Astrocyte of the spinal cord (primary cell): Measurements from ENCODE around the gene PLXNA1.

Source experiments
- DNase-seq: peaks from one replicate; pipeline ENCODE4 v3.0.0; 2011; ENCODE audit warnings: low read depth, low spot score
- H3K4me3 ChIP-seq: 2 replicates; pipeline ENCODE4 v1.5.1; 2011; ENCODE audit warnings: low read depth, mild to moderate bottlenecking, low read length, moderate library complexity
- CTCF ChIP-seq: IDR thresholded peaks from 2 replicates; pipeline ENCODE4 v1.5.1; 2012; ENCODE audit warnings: low read depth, mild to moderate bottlenecking, low read length, inconsistent platforms
- in situ Hi-C: cut with HindIII; loops from 2 replicates; pipeline ENCODE4 v1.10.0; 2017; ENCODE audit warnings: low sequenced_read_pairs

Gene PLXNA1

GRCh38 chr3:127003175-127003555, 20.2 kb downstream of the PLXNA1 start:
- TF ChIP-seq CTCF: no peak

DNA sequence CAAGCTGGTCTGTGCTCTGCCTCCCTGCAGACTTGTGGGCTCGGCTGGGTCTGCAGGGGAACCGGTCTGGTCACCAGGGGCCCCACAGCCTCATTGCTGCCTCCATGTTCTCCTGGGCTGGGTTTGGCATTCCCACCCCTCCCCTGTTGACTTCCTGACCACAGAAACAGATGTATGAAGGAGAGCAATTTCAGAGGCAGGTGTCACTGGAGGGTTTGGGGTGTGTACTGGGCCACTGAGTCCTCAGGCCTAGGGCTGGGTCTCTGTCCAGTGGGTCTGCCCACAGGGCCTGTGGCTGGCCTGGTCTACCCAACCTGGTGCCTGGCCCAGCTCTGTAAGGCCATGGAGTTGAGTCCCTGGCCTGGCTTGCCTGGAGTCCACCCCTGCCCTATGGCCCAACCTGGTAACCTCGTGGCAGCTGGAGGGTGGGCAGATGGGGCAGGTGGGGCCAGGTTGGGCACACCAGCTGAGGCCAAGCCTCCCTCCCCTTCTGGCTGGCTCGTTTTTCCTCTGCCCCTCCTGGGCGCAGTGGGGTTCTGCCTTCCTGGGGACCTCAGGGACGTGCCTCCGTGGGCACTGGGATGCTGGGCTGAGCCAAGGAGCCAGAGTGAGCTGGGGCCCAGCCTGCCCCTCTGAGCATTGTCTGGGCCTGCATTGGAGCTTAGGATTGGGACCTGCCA, 20.8 kb downstream of the PLXNA1 start:
- in situ Hi-C loops: no loop called here
- no peak for DNase-seq
- TF ChIP-seq CTCF: no peak
- no peak overlapping the region for H3K4me3 ChIP-seq

More at GRCh38 chr3:127003175-127003555, 20.2 kb downstream of the PLXNA1 start:
- no peak for DNase-seq
- H3K4me3 ChIP-seq: no peak overlapping the region
- in situ Hi-C loops: no loop called here

DNA sequence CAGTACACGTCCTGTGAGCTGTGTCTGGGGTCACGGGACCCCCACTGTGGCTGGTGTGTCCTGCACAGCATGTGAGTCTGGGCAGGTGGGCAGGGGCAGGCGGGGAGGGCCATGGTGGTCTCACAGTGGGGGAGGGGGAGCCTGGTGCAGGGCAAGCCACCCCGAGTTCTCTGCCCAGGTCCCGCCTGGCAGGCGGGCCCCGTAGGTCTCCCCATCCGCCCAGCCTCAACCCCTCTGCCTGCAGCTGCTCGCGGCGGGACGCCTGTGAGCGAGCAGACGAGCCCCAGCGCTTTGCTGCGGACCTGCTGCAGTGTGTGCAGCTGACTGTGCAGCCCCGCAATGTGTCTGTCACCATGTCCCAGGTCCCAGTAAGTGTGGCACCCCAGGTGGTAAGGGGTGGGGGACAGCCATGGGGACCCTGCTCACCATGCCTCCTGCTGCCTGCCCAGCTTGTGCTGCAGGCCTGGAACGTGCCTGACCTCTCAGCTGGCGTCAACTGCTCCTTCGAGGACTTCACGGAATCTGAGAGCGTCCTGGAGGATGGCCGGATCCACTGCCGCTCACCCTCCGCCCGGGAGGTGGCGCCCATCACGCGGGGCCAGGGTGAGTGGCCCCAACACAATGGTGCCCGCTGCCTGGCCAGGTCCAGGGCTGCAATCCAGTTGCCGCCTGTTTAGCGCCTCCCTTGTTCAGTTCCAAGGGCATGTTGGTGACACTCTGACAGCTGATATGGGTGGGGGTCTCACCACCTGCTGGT, 21.9 kb downstream of the PLXNA1 start:
- no peak for TF ChIP-seq CTCF
- in situ Hi-C loops: no loop called here

GRCh38 chr3:127005864-127006500, 23.1 kb downstream of the PLXNA1 start:
- in situ Hi-C loops: no loop called here
- no peak for TF ChIP-seq CTCF
- H3K4me3 ChIP-seq: no peak overlapping the region
- DNase-seq: peak; percentile 54

More for the DNA sequence above, 21.9 kb downstream of the PLXNA1 start:
- DNase-seq: no peak
- H3K4me3 ChIP-seq: no peak overlapping the region

DNA sequence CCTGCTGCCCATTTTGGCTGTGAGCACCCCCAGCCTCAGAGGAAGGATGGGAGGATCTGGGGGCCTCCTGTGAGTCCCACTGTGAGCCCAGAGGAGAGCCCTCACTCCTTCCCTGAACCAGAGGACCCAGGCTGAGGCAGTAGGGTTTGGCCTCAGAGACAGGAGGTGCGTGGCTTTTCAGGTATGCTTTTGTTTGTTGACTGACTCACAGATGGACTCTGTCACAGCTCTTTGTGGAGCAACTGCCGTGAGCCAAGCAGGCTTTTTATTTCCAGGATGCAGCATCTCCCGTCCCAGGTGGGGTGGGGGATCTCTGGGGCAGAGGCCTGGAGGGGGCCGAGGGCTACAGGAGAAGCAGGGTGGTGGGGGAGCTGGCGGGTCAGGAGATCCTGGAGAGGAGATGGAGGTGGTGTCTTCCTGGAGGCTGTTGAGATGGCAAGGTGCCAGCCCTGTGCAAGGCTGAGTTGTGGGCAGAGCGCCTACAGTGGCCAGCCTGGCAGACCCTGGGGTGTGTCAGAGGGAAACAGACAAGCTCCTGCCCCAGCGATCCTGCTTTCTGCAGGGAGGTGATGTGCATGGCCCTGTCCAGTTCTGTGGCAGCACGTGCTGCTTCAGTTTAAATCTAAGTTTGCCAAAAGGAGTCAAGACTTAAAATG, 24.0 kb downstream of the PLXNA1 start:
- no peak for TF ChIP-seq CTCF
- in situ Hi-C loops: no loop called here
- H3K4me3 ChIP-seq: no peak overlapping the region
- DNase-seq: no peak

DNA sequence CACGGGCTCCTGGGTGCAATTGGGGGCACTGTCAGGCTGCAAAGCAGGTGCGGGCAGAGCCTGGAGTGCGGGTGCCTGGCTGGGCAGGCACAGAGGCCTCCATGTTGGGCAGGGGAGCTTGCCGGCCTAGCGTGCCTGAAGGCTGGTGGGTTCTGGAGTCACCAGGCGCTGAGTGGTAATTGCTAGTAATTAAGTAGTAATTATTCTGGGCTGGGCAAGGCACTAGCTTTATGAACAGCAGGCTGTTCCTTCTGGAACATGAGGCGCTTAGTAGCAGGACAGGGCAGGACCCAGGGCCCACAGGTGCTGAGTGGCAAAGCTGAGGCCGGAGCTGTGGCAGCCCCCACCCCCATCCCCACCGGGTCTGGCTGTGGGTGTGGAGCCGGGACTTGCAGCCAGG, 25.3 kb downstream of the PLXNA1 start:
- H3K4me3 ChIP-seq: no peak overlapping the region
- TF ChIP-seq CTCF: no peak
- no peak for DNase-seq
- in situ Hi-C loops: no loop called here
